HepG2 (cell line): Measurements from ENCODE around the gene RIIAD1. TPM values are rescaled to one million over a fixed set of nuclear protein-coding genes. Genes with fewer than 3 reads are reported as not detected.

ENCODE experiments used
- CHD4 ChIP-seq: fragments of 200-600 bp; sonication (generic); IDR thresholded peaks from 2 replicates; pipeline ENCODE4 v1.7.0; 2017; ENCODE audit warnings: mild to moderate bottlenecking, low read length, borderline replicate concordance
- HNRNPLL ChIP-seq: fragments of 200-400 bp; formaldehyde crosslinking; IDR thresholded peaks from 2 replicates; pipeline ENCODE4 v1.6.1; 2017; ENCODE audit warnings: mild to moderate bottlenecking, low read depth, low read length; ENCODE audit not compliant: poor library complexity, severe bottlenecking
- HOXA5 ChIP-seq: sonication (generic); formaldehyde crosslinking; IDR thresholded peaks from 2 replicates; pipeline ENCODE4 v1.4.0; 2020; ENCODE audit warnings: missing genetic modification reagents
- KLF9 ChIP-seq: IDR thresholded peaks from 2 replicates; pipeline ENCODE4 v1.6.1; 2016; ENCODE audit warnings: low read depth
- MNT ChIP-seq: fragments of 450-650 bp; IDR thresholded peaks from 2 replicates; pipeline ENCODE4 v1.6.1; 2016
- NR2F6 ChIP-seq, 2 experiments: IDR thresholded peaks; 2 replicates each; pipeline ENCODE4 v1.6.1; 2016; ENCODE audit warnings: antibody characterized with exemption in 1 of 2, mild to moderate bottlenecking in 1 of 2
- PHF5A ChIP-seq: IDR thresholded peaks from one replicate; pipeline ENCODE4 v1.6.1; 2018; ENCODE audit warnings: low read depth, missing genetic modification reagents; ENCODE audit not compliant: unreplicated experiment
- SP140L ChIP-seq: sonication (generic); formaldehyde crosslinking; IDR thresholded peaks from 2 replicates; pipeline ENCODE4 v1.4.0; 2020; ENCODE audit warnings: missing genetic modification reagents, borderline replicate concordance
- U2AF1 ChIP-seq: fragments of 200-400 bp; formaldehyde crosslinking; optimal IDR thresholded peaks from 2 replicates; pipeline ENCODE3; 2017; ENCODE audit warnings: mild to moderate bottlenecking, low read depth, low read length
- ZBTB39 ChIP-seq: sonication (generic); formaldehyde crosslinking; IDR thresholded peaks from 2 replicates; pipeline ENCODE4 v1.5.0; 2020; ENCODE audit warnings: missing genetic modification reagents
- ZNF101 ChIP-seq: sonication (generic); formaldehyde crosslinking; IDR thresholded peaks from 2 replicates; pipeline ENCODE4 v1.4.0; 2020; ENCODE audit warnings: mild to moderate bottlenecking, low read depth, missing genetic modification reagents, borderline replicate concordance
- ZNF3 ChIP-seq: IDR thresholded peaks from 2 replicates; pipeline ENCODE4 v1.7.0; 2017; ENCODE audit warnings: inconsistent platforms
- ZNF343 ChIP-seq: sonication (generic); formaldehyde crosslinking; IDR thresholded peaks from 2 replicates; pipeline ENCODE4 v1.4.0; 2020; ENCODE audit warnings: mild to moderate bottlenecking, missing genetic modification reagents
- ZNF382 ChIP-seq: sonication (generic); formaldehyde crosslinking; IDR thresholded peaks from 2 replicates; pipeline ENCODE4 v1.5.0; 2020; ENCODE audit warnings: missing genetic modification reagents, mild to moderate bottlenecking, borderline replicate concordance
- ZNF546 ChIP-seq: sonication (generic); formaldehyde crosslinking; conservative IDR thresholded peaks from 2 replicates; pipeline ENCODE4 v1.8.1; 2023; ENCODE audit warnings: mild to moderate bottlenecking, missing genetic modification reagents
- ZNF564 ChIP-seq: sonication (generic); formaldehyde crosslinking; IDR thresholded peaks from 2 replicates; pipeline ENCODE4 v1.8.1; 2023; ENCODE audit warnings: mild to moderate bottlenecking, missing genetic modification reagents
- ZNF605 ChIP-seq: sonication (generic); formaldehyde crosslinking; IDR thresholded peaks from 2 replicates; pipeline ENCODE4 v1.8.0; 2022; ENCODE audit warnings: mild to moderate bottlenecking, missing genetic modification reagents
- ZNF879 ChIP-seq: sonication (generic); formaldehyde crosslinking; IDR thresholded peaks from 2 replicates; pipeline ENCODE4 v1.8.1; 2023; ENCODE audit warnings: missing genetic modification reagents
- polyA plus RNA-seq, 8 experiments: library from polyadenylated mRNA; depleted of rRNA in 3 of 8; stranded (reverse) in 7 of 8; unstranded in 1 of 8; fragments of >200 nt; fragmentation: Illumina TruSeq in 4 of 8; extraction: Trizol in 4 of 8; gene quantifications; 2 replicates each; pipeline versions ENCODE4 v1.2.1 to v1.2.3, GENCODE V29; 2011 to 2016; ENCODE audit warnings: low read depth in 4 of 8, missing spikeins in 1 of 8, mixed read lengths in 1 of 8; ENCODE audit not compliant: insufficient read depth in 1 of 8
- total RNA-seq, 5 experiments: library from RNA; depleted of rRNA; stranded (reverse); fragments of >200 nt; fragmentation: Illumina TruSeq; extraction: Trizol; gene quantifications; 2 replicates each; pipeline ENCODE4 v1.2.3, GENCODE V29; 2016; ENCODE audit warnings: low read depth in 1 of 5
- TF ChIP-seq, protein P1 (sequence below): sonication (generic); formaldehyde crosslinking; IDR thresholded peaks from 2 replicates; pipeline ENCODE4 v1.9.0; 2021; ENCODE audit warnings: missing genetic modification reagents, mild to moderate bottlenecking, borderline replicate concordance
- TF ChIP-seq, protein P2 (sequence below): sonication (generic); formaldehyde crosslinking; IDR thresholded peaks from 2 replicates; pipeline ENCODE4 v1.4.0; 2020; ENCODE audit warnings: low read depth, missing genetic modification reagents

RIIAD1 gene
- total and polyA plus RNA-seq, 2 of the 13 experiments (the other 11 are each of a cell fraction or from before 2014, with no cell fraction given), result not detected

GRCh38 chr1:151729157-151729965 is 8.0 kb downstream of the RIIAD1 start (continued):
- TF ChIP-seq, protein P1, sequence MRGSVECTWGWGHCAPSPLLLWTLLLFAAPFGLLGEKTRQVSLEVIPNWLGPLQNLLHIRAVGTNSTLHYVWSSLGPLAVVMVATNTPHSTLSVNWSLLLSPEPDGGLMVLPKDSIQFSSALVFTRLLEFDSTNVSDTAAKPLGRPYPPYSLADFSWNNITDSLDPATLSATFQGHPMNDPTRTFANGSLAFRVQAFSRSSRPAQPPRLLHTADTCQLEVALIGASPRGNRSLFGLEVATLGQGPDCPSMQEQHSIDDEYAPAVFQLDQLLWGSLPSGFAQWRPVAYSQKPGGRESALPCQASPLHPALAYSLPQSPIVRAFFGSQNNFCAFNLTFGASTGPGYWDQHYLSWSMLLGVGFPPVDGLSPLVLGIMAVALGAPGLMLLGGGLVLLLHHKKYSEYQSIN (CRISPR knock-in tag), result no peak
- TF ChIP-seq, protein P2, sequence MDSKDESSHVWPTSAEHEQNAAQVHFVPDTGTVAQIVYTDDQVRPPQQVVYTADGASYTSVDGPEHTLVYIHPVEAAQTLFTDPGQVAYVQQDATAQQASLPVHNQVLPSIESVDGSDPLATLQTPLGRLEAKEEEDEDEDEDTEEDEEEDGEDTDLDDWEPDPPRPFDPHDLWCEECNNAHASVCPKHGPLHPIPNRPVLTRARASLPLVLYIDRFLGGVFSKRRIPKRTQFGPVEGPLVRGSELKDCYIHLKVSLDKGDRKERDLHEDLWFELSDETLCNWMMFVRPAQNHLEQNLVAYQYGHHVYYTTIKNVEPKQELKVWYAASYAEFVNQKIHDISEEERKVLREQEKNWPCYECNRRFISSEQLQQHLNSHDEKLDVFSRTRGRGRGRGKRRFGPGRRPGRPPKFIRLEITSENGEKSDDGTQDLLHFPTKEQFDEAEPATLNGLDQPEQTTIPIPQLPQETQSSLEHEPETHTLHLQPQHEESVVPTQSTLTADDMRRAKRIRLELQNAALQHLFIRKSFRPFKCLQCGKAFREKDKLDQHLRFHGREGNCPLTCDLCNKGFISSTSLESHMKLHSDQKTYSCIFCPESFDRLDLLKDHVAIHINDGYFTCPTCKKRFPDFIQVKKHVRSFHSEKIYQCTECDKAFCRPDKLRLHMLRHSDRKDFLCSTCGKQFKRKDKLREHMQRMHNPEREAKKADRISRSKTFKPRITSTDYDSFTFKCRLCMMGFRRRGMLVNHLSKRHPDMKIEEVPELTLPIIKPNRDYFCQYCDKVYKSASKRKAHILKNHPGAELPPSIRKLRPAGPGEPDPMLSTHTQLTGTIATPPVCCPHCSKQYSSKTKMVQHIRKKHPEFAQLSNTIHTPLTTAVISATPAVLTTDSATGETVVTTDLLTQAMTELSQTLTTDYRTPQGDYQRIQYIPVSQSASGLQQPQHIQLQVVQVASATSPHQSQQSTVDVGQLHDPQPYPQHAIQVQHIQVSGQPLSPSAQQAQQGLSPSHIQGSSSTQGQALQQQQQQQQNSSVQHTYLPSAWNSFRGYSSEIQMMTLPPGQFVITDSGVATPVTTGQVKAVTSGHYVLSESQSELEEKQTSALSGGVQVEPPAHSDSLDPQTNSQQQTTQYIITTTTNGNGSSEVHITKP (CRISPR knock-in tag), result peak; percentile 67; the same call in 1 of the 2 replicates
- TF ChIP-seq ZNF382 (CRISPR knock-in tag) (no peak), ZNF879 (CRISPR knock-in tag) (no peak), HOXA5 (CRISPR knock-in tag) (0 out of 2 replicates have a peak, but pooled peaks have one; percentile 27), ZNF605 (CRISPR knock-in tag) (no peak), SP140L (CRISPR knock-in tag) (no peak), ZNF3 (CRISPR knock-in tag) (no peak), ZBTB39 (no peak), PHF5A (no peak), NR2F6 (IDR thresholded peaks at IDR 0.05) (no peak), NR2F6 (CRISPR knock-in tag; IDR thresholded peaks at IDR 0.05) (0 out of 2 replicates have a peak, but pooled peaks have one; percentile 21), KLF9 (CRISPR knock-in tag) (no peak), ZNF564 (no peak), CHD4 (no peak), ZNF546 (no peak), ZNF343 (CRISPR knock-in tag) (no peak), ZNF101 (CRISPR knock-in tag) (no peak), HNRNPLL (no peak), MNT (no peak), U2AF1 (no peak)
